ENCODE data around the gene ITGA3. TPM values are rescaled to one million over a fixed set of nuclear protein-coding genes. Genes with fewer than 3 reads are reported as not detected.

Gene ITGA3
- total RNA-seq, 1 experiment from 2014 or later: 1.4 TPM

DNA sequence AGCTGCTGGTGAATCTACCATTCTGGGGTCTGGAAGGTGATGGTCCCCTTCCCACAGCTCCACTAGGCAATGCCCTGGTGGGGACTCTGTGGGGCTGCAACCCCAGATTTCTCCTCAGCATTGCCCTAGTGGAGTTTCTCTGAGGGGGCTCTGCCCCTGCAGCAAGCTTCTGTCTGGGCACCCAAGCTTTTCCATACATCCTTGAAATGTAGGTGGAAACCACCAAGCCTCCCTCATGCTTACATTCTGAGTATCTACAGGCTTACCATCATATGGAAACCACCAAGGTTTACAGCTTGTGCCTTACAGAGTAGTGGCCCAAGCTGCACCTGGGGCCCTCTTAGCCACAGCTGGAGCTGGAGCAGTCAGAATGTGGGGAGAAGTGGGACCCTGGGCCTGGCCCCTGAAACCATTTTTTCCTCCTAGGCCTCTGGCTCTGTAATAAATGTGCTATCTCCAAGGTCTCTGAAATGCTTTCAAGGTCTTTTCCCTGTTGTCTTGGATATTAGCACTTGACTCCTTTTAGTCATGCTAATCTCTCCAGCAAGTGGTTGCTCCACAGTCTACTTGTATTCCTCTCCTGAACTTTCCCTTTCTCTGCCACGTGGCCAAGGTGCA, 41.3 kb upstream of the ITGA3 start:
- Histone ChIP-seq H3K36me3 (ENCODE audit: insufficient read depth, low read length, poor library complexity, severe bottlenecking) (no peaks in the 10 kb centered on the region), H3K4me1 (ENCODE audit: insufficient read depth, low read length, poor library complexity, severe bottlenecking) (no peaks in the 10 kb centered on the region), H3K27me3 (replicated peaks; ENCODE audit: insufficient read depth, low read depth, low read length, poor library complexity) (peaks cover 11% of the 10 kb centered on the region), H3K27ac (ENCODE audit: low read depth, low read length, poor library complexity, severe bottlenecking) (no peak overlapping the region), H3K9me3 (ENCODE audit: low read depth, low read length, poor library complexity, severe bottlenecking) (peaks cover 9% of the 10 kb centered on the region), H3K4me3 (ENCODE audit: low read depth, low read length, poor library complexity, severe bottlenecking) (no peak overlapping the region)
- DNase-seq (ENCODE audit: low spot score): no peak
- no TSS peak for BruUV-seq (replicated peaks)
- CTCF ChIA-PET: no interaction called here
- intact Hi-C loops (cut with micrococcal nuclease; ENCODE audit: unreplicated experiment): no loop called here
- TF ChIP-seq EZH2 (IDR thresholded peaks at IDR 0.05; ENCODE audit: borderline replicate concordance, low read depth, low read length, poor library complexity, severe bottlenecking): no peak
- TF ChIP-seq, protein P1, sequence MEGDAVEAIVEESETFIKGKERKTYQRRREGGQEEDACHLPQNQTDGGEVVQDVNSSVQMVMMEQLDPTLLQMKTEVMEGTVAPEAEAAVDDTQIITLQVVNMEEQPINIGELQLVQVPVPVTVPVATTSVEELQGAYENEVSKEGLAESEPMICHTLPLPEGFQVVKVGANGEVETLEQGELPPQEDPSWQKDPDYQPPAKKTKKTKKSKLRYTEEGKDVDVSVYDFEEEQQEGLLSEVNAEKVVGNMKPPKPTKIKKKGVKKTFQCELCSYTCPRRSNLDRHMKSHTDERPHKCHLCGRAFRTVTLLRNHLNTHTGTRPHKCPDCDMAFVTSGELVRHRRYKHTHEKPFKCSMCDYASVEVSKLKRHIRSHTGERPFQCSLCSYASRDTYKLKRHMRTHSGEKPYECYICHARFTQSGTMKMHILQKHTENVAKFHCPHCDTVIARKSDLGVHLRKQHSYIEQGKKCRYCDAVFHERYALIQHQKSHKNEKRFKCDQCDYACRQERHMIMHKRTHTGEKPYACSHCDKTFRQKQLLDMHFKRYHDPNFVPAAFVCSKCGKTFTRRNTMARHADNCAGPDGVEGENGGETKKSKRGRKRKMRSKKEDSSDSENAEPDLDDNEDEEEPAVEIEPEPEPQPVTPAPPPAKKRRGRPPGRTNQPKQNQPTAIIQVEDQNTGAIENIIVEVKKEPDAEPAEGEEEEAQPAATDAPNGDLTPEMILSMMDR (conservative IDR thresholded peaks at IDR 0.05; ENCODE audit: low read depth, low read length): no peak
- POLR2A ChIA-PET (ENCODE audit: low non-redundant PET): no interaction called here

DNA sequence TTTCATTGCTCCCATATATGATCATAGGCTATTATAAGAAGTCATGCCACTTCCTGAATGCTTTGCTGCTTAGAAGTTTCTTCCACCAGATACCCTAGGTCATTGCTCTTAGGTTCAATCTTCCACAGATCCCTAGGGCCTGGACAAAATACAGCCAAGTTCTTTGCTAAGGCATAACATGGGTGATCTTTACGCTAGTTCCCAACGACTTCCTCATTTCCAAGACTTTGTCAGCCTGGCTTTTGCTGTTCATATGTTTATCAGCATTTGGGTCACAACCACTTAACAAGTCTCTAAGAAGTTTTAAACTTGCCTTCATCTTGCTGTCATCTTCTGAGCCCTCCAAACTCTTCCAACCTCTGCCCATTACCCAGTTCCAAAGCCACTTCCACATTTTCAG, 40.8 kb upstream of the ITGA3 start:
- Histone ChIP-seq H3K4me3 (ENCODE audit: low read depth, low read length, poor library complexity, severe bottlenecking) (no peak overlapping the region), H3K27ac (ENCODE audit: low read depth, low read length, poor library complexity, severe bottlenecking) (no peak overlapping the region), H3K9me3 (ENCODE audit: low read depth, low read length, poor library complexity, severe bottlenecking) (peaks cover 9% of the 10 kb centered on the region), H3K4me1 (ENCODE audit: insufficient read depth, low read length, poor library complexity, severe bottlenecking) (no peaks in the 10 kb centered on the region), H3K27me3 (replicated peaks; ENCODE audit: insufficient read depth, low read depth, low read length, poor library complexity) (peaks cover 10% of the 10 kb centered on the region), H3K36me3 (ENCODE audit: insufficient read depth, low read length, poor library complexity, severe bottlenecking) (no peaks in the 10 kb centered on the region)
- intact Hi-C loops (cut with micrococcal nuclease; ENCODE audit: unreplicated experiment): no loop called here
- TF ChIP-seq, protein P1 (conservative IDR thresholded peaks at IDR 0.05; ENCODE audit: low read depth, low read length): no peak
- TF ChIP-seq EZH2 (IDR thresholded peaks at IDR 0.05; ENCODE audit: borderline replicate concordance, low read depth, low read length, poor library complexity, severe bottlenecking): no peak
- CTCF ChIA-PET: no interaction called here
- POLR2A ChIA-PET (ENCODE audit: low non-redundant PET): no interaction called here
- DNase-seq (ENCODE audit: low spot score): no peak
- BruUV-seq (replicated peaks): no TSS peak

DNA sequence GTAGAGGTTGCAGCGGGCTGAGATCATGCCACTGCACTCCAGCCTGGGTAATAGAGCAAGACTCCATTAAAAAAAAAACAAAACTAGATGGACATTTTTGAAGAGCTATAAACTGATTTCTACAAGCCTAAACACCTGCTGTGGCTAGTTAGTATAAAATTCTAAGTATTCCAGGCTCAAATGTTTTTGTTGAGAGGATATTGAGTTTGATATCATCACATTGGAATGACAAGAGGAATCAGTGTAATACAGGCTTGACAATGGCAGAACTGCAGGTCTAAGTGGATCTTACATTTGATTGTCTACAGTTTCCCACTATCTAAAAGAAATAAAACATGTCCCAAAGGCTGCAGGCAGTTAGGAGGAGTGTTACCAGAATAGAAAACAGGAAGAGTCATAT, 37.0 kb upstream of the ITGA3 start:
- DNase-seq (ENCODE audit: low spot score): no peak
- intact Hi-C loops (cut with micrococcal nuclease; ENCODE audit: unreplicated experiment): no loop called here
- no TSS peak for BruUV-seq (replicated peaks)
- no peak for TF ChIP-seq EZH2 (IDR thresholded peaks at IDR 0.05; ENCODE audit: borderline replicate concordance, low read depth, low read length, poor library complexity, severe bottlenecking)
- TF ChIP-seq, protein P1 (conservative IDR thresholded peaks at IDR 0.05; ENCODE audit: low read depth, low read length): no peak
- CTCF ChIA-PET: no interaction called here
- H3K36me3 ChIP-seq (ENCODE audit: insufficient read depth, low read length, poor library complexity, severe bottlenecking): no peaks in the 10 kb centered on the region
- no peak overlapping the region for H3K27ac ChIP-seq (ENCODE audit: low read depth, low read length, poor library complexity, severe bottlenecking)
- H3K9me3 ChIP-seq (ENCODE audit: low read depth, low read length, poor library complexity, severe bottlenecking): peaks cover 2% of the 10 kb centered on the region
- H3K27me3 ChIP-seq (replicated peaks; ENCODE audit: insufficient read depth, low read depth, low read length, poor library complexity): no peaks in the 10 kb centered on the region
- POLR2A ChIA-PET (ENCODE audit: low non-redundant PET): no interaction called here
- no peaks in the 10 kb centered on the region for H3K4me1 ChIP-seq (ENCODE audit: insufficient read depth, low read length, poor library complexity, severe bottlenecking)
- H3K4me3 ChIP-seq (ENCODE audit: low read depth, low read length, poor library complexity, severe bottlenecking): no peak overlapping the region

Data from A673 (cell line).